Hepatocyte (in vitro differentiated cells): Measurements from ENCODE around the gene SEL1L3. TPM values are rescaled to one million over a fixed set of nuclear protein-coding genes. Genes with fewer than 3 reads are reported as not detected.

Experiments used
- DNase-seq: peaks from one replicate; pipeline ENCODE4 v3.0.0-alpha.2; 2016; ENCODE audit warnings: low spot score
- H2AFZ ChIP-seq: fragments of 200-600 bp; sonication (generic); 2 replicates; pipeline ENCODE4 v1.6.0; 2016; ENCODE audit warnings: antibody characterized with exemption, mild to moderate bottlenecking
- H3K27ac ChIP-seq: fragments of 200-600 bp; sonication (generic); 2 replicates; pipeline ENCODE4 v1.5.1; 2016; ENCODE audit warnings: mild to moderate bottlenecking
- H3K27me3 ChIP-seq: fragments of 200-600 bp; sonication (generic); 2 replicates; pipeline ENCODE4 v1.6.1; 2016
- H3K36me3 ChIP-seq: fragments of 200-600 bp; sonication (generic); replicated peaks from 2 replicates; pipeline ENCODE4 v1.5.1; 2016; ENCODE audit warnings: low read depth; ENCODE audit not compliant: insufficient read depth
- H3K4me1 ChIP-seq: fragments of 200-600 bp; sonication (generic); 2 replicates; pipeline ENCODE4 v1.5.1; 2016; ENCODE audit warnings: mild to moderate bottlenecking, moderate library complexity; ENCODE audit not compliant: insufficient read depth
- H3K4me2 ChIP-seq: fragments of 200-600 bp; sonication (generic); 2 replicates; pipeline ENCODE4 v1.6.0; 2016
- H3K4me3 ChIP-seq: fragments of 200-600 bp; sonication (generic); 2 replicates; pipeline ENCODE4 v1.5.1; 2016; ENCODE audit warnings: mild to moderate bottlenecking
- H3K79me2 ChIP-seq: fragments of 200-600 bp; sonication (generic); 2 replicates; pipeline ENCODE4 v1.6.0; 2017; ENCODE audit warnings: mild to moderate bottlenecking
- H3K9me2 ChIP-seq: fragments of 200-600 bp; sonication (generic); replicated peaks from 2 replicates; pipeline ENCODE4 v1.6.0; 2017; ENCODE audit warnings: mild to moderate bottlenecking; ENCODE audit not compliant: insufficient read depth
- H3K9me3 ChIP-seq: fragments of 200-600 bp; sonication (generic); 2 replicates; pipeline ENCODE4 v1.5.1; 2016; ENCODE audit warnings: low read depth, mild to moderate bottlenecking
- H4K20me1 ChIP-seq: fragments of 200-600 bp; sonication (generic); 2 replicates; pipeline ENCODE4 v1.6.0; 2016; ENCODE audit warnings: mild to moderate bottlenecking; ENCODE audit not compliant: insufficient read depth, poor library complexity, severe bottlenecking
- CTCF ChIP-seq: fragments of 200-600 bp; sonication (generic); IDR thresholded peaks from 2 replicates; pipeline ENCODE4 v1.5.1; 2016; ENCODE audit warnings: antibody characterized with exemption, mild to moderate bottlenecking; ENCODE audit not compliant: poor library complexity
- EZH2 ChIP-seq: fragments of 200-600 bp; sonication (generic); IDR thresholded peaks from 2 replicates; pipeline ENCODE4 v1.6.1; 2016; ENCODE audit warnings: antibody characterized with exemption, mild to moderate bottlenecking, borderline replicate concordance
- EZH2phosphoT487 ChIP-seq: fragments of 200-600 bp; sonication (generic); IDR thresholded peaks from one replicate; pipeline ENCODE4 v1.6.1; 2018; ENCODE audit warnings: antibody characterized with exemption, mild to moderate bottlenecking, low read depth, moderate library complexity; ENCODE audit not compliant: unreplicated experiment, severe bottlenecking
- WGBS: methylation state at CpG from one replicate; pipeline ENCODE4 v1.1.6; 2016; ENCODE audit warnings: low lambda C conversion rate; ENCODE audit errors: missing lambda C conversion rate; 5-methylcytosine and 5-hydroxymethylcytosine counted together
- polyA plus RNA-seq: library from polyadenylated mRNA; unstranded; fragments of >200 nt; fragmentation: Nextera tagmentation; extraction: Ambion mirVana; gene quantifications from 2 replicates; pipeline ENCODE4 v1.2.1, GENCODE V29; 2016
- total RNA-seq: library from RNA; depleted of rRNA; stranded (reverse); fragments of >200 nt; gene quantifications from 2 replicates; pipeline ENCODE4 v1.2.3, GENCODE V29; 2014

The SEL1L3 gene
- total and polyA plus RNA-seq, 2 experiments from 2014 or later: 13.7 to 56.2 TPM

- Histone ChIP-seq H4K20me1 (no peaks in the 10 kb centered on the region), H3K4me2 (no peak overlapping the region)
- TF ChIP-seq EZH2phosphoT487 (no peak), CTCF (no peak), EZH2 (no peak)
Measured at GRCh38 chr4:25900310-25900709, 37.5 kb upstream of the SEL1L3 start.

GRCh38 chr4:25896776-25897539, 34.2 kb upstream of the SEL1L3 start:
- no peak overlapping the region for H3K4me3 ChIP-seq
- H3K27me3 ChIP-seq: no peaks in the 10 kb centered on the region
- no peaks in the 10 kb centered on the region for H3K79me2 ChIP-seq
- H3K9me3 ChIP-seq: no peaks in the 10 kb centered on the region
- WGBS: 77% methylated on average over 5 of the region's 5 CpGs
- H3K36me3 ChIP-seq: no peaks in the 10 kb centered on the region
- TF ChIP-seq EZH2: no peak
- no peak for TF ChIP-seq EZH2phosphoT487
- TF ChIP-seq CTCF: no peak
- H3K4me2 ChIP-seq: no peak overlapping the region
- no peak overlapping the region for H2AFZ ChIP-seq
- H3K9me2 ChIP-seq: no peaks in the 10 kb centered on the region
- DNase-seq: no peak
- H3K27ac ChIP-seq: no peak overlapping the region
- H3K4me1 ChIP-seq: no peaks in the 10 kb centered on the region
- H4K20me1 ChIP-seq: no peaks in the 10 kb centered on the region

More at GRCh38 chr4:25900310-25900709, 37.5 kb upstream of the SEL1L3 start:
- WGBS: 100% methylated on average over 1 of the region's 1 CpG
- H3K27me3 ChIP-seq: no peaks in the 10 kb centered on the region
- no peaks in the 10 kb centered on the region for H3K36me3 ChIP-seq
- no peak overlapping the region for H2AFZ ChIP-seq
- no peak for DNase-seq
- no peaks in the 10 kb centered on the region for H3K9me3 ChIP-seq
- no peaks in the 10 kb centered on the region for H3K9me2 ChIP-seq
- H3K4me3 ChIP-seq: no peak overlapping the region
- no peaks in the 10 kb centered on the region for H3K79me2 ChIP-seq
- no peak overlapping the region for H3K27ac ChIP-seq
- H3K4me1 ChIP-seq: no peaks in the 10 kb centered on the region

- Histone ChIP-seq H3K4me1 (no peaks in the 10 kb centered on the region), H3K4me3 (no peak overlapping the region)
- 91% methylated on average over 6 of the region's 6 CpGs for WGBS
Measured at GRCh38 chr4:25892796-25893195, 30.0 kb upstream of the SEL1L3 start.

More at GRCh38 chr4:25892796-25893195, 30.0 kb upstream of the SEL1L3 start:
- Histone ChIP-seq H3K27me3 (no peaks in the 10 kb centered on the region), H3K36me3 (no peaks in the 10 kb centered on the region), H3K4me2 (no peak overlapping the region), H3K9me2 (no peaks in the 10 kb centered on the region), H4K20me1 (no peaks in the 10 kb centered on the region), H2AFZ (no peak overlapping the region), H3K9me3 (no peaks in the 10 kb centered on the region), H3K79me2 (no peaks in the 10 kb centered on the region), H3K27ac (no peak overlapping the region)
- TF ChIP-seq EZH2phosphoT487 (no peak), EZH2 (no peak), CTCF (no peak)
- no peak for DNase-seq
